Epidermal melanocyte (primary cell): ENCODE results near the gene RAB35.

Experiments used
- DNase-seq: peaks from one replicate; pipeline ENCODE4 v3.0.0; 2011; ENCODE audit warnings: low spot score; ENCODE audit not compliant: insufficient read length

RAB35 gene

GRCh38 chr12:120109570-120110267 is 6.8 kb downstream of the RAB35 start:
- no peak for DNase-seq

GRCh38 chr12:120106151-120106550 is 10.4 kb downstream of the RAB35 start:
- no peak for DNase-seq

- no peak for DNase-seq
These were observed 13.2 kb downstream of the RAB35 start for GRCh38 chr12:120103371-120103770.

GRCh38 chr12:120103044-120103338 is 13.6 kb downstream of the RAB35 start:
- DNase-seq: no peak

- DNase-seq: no peak
These were observed 14.1 kb downstream of the RAB35 start for GRCh38 chr12:120102189-120103043.

DNA sequence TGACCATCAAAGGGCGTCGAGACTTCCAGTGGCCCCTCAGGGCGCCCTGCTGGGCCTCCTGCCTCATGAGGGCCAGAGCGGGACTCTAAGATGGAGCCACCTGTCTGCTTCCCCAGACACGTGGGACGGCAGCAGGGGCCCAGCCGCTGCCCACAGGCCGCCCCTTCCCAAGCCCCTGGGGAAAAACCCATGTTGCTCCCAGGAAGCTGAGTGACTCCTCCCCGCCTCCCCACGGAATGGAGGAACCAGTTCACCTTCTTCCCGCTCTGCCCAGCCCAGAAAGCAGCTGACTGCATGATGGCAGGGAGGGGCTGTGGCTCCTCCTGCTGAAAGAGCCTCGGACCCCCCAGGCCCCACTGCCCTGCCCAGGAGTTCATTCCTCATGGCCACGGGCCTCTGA is 14.9 kb downstream of the RAB35 start:
- DNase-seq: no peak

DNA sequence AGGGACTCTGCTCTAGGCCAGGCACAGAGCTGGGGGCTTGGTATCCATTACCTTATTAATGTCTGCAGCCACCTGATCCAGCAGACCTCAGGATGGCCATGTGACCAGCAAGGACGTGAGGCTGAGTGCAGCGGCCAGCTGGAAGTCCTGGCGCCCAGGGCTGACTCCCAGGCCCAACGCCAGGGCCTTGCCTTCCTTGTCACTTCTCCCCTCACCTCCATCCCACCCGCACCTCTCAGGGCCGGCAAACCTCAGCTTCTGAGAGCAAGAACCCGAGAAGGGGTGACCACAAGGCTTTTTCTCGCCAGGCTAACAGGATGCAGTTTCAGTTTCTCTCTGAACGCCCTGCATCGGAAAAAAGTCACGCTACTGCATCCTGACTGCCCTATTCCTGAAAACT is 15.4 kb downstream of the RAB35 start:
- DNase-seq: no peak

DNA sequence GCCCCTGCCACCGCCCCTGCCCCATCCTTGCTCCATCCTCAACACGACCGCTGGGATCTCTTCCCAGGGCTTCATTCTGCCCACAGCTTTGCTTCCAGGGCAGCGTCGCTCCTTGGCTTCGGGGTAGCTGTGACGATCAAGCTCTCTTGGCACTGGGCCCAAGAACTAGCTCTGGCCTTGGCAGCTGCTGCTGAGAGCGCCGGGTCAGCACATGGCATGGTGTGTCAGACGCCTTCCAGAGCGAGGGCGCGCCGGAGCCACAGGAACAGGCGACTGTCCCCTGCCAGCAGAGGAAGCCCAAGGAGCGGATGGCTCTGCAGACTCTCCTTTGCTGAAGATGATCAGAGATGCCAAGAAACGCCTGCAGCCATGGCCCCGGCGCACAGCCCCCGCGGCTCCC is 15.9 kb downstream of the RAB35 start:
- DNase-seq: no peak

GRCh38 chr12:120099738-120100137 is 16.8 kb downstream of the RAB35 start:
- no peak for DNase-seq

- no peak for DNase-seq
These were observed 17.6 kb downstream of the RAB35 start for GRCh38 chr12:120098756-120099470.

DNA sequence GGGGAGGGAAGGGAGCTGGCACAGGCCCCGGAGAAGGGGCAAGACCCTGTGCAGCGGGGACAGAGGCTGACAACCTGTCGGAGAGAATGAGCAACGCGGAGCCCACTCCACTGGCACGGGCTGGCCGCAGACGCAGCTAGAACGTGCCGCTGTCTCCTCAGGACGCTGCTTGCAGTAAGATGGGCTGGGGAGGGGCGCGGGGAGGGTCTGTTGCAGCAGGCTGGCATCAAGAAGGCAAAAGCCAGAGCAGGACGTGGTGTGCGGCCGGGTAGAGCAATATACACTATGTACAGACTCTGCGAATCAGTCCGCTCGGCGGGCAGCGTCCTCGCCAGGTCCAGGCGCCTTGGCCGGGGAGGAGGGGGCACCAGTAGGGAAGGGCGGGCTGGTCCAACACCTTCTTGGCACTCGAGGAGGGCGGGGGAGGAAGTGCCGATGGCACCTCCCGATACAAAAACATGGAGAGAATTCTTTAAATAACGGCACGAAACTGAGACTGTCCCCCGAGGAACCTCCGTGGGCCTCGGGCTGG is 19.8 kb downstream of the RAB35 start:
- DNase-seq: no peak

DNA sequence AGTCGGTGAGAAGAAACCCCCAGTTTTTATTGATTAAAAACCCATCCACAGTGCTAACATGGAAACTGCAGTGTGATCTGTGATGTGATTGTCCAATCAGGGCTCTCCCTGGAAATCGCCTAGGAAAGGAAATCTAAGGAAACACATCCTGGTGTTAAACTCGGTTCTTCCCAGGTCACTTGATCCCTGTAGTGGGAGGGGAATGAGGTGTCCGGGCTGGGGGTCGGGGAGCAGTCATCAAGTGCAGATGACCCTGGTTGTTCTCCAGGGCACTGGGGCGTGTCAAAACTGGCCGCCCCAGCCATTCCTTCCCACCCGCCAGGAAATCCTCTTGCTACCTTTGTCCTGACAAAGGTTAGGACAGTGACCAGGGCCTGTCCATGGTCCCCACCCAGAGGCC is 20.8 kb downstream of the RAB35 start:
- DNase-seq: no peak

DNA sequence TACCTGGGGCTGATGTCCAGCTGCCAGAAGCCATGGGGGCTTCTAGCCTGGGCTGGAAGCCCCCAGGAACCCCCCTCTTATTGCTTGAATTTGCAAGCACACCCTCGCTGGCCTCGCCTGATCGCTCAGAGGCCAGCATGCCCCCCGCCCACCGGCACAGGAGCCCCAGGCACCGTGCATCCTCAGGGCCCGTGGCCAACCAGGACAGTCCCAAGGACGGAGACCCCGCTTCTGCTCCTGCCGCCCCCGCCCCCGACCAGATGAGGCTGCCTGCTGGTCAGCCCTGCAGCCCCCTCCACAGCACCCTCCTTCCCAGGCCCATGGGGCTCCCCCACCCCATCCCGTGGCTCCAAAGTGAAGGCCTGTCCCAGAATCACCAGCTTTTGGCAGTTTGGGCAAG is 21.2 kb downstream of the RAB35 start:
- no peak for DNase-seq

DNA sequence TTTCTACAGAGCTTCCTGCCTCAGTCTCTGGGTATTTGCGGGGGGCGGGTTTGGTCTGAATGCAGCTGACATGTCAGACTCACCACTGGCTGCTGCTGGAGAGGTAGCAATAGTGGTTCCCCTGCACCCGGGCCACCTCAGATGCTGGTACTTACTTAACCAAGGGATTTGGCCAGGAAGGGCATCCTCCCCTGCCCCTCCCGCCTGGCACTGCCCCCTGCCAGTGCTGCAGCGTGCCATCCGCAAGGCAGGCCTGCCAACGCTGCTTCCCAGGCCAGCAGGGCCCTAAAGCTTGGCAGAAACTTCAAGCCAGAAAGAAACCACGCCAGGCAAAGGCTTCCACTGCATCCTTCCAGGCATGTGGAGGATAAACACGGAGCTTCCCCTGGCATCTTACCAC is 22.1 kb downstream of the RAB35 start:
- DNase-seq: no peak

DNA sequence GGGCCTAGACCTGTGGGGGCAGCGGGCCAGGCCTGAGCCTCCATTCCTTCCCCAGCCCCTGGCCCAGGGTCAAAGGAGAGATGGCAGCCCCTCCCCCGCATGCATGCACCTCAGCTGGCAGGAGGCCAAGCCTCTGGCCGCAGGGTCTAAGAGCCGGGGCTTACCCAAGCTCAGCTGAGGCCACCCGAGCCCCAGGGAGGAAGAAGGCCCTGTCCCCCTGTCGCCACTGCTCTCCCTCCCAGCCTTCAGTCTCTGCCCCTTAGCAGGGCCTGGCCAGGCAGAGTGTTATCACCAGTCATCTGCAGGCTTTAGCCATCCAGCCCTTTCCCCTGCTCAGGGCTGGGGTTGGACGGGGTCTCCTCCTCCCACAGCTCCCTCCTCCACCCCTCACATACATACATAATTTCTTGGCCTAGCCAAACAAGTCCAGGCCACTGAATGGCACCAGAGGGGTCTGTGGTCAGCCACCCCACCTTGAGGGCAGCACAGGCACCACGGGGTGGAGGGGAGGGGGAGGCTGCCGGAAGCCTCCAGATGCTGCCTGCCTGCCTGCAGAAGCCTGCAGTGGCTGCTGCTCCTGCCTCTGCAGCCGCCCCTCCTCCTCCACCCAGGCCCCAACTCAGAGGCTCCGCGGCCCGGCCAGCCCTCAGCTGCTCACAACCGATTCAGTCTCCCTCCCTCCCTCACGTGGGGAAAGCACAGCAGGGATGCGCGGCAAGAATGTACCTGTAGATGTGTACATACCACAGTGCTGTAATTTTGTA is 22.8 kb downstream of the RAB35 start:
- DNase-seq: no peak

DNA sequence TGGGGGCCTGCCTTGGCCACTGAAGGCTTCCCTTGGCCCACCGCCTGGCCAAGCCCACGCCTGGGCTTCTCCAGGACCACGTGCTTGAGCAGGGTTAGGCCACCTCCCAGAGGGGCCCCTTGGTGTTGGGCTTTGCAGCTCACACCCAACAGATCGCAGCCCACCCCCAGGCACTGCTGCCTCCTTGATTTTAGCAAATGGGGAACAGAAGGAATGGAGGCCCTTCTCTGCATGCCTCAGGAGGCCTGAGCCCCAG is 23.3 kb downstream of the RAB35 start:
- DNase-seq: no peak

DNA sequence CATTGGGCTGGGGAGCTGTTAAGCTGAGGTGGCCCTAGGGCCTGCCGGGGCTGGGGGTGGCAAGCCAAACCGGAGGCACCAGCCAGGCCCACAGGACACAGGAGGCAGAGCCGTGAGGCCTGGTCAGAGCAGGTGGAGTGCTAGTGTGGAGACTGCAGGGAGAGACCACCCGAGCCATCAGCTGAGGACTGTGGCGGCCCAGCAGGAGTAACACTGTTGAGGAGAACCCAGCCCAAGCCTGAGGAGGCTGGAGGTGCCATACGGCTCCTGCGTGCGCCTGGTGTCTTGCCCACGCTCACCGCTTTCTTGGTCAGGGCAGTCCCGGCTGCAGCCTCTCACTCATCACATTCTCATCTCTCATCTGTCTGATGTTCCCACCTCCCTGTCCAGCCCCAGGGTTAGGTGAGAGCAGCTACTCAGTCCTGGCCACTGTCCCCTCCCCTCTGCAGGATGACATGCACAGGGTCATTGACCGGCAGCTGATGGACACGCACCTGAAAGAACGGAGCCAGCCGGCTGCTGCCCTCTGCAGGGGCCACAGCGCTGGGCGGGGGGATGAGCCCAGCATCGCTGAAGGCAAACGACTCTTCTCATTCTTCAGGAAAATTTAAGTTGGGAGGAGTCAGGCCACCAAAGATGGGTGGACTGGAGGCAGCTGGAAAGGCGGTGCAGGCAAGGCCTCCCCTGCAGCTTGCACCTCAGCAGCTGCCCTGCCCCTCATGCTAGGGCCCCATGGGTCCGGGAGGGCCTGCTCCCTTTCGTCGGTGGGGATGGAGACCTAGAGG is 23.8 kb downstream of the RAB35 start:
- no peak for DNase-seq

DNA sequence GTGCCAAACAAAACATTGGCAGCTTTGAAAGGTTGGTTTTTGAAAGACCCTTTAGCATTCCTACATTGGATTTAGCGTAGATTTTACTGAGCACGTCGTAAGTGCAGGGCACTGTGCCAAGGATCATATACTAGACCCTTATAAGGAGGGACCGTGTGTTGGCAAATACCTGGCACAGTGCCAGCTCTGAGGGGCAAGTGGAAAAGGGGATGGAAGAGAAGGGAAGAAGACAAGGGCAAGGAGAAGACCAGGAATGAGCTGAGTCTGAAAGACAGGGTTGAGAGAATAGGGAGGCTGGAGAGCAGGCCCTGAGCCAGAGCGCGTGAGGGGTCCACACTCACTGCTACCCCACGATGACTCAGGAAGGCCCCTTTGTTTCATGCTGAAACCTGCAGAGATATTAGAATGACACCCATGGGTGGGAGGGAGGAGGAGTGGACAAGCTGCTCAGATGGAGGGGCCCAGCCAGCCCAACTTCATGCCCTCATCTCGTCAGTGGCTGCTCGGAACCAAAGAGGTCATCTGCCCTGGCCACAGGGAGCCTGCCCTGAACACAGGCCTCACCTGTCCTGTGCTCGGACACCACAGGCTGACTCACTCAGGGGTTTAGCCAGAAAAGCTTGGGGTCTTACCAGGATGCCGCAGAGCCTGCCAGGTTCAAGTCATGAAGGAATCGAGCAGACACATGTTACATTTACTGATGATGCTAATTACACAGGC is 25.0 kb downstream of the RAB35 start:
- DNase-seq: no peak

DNA sequence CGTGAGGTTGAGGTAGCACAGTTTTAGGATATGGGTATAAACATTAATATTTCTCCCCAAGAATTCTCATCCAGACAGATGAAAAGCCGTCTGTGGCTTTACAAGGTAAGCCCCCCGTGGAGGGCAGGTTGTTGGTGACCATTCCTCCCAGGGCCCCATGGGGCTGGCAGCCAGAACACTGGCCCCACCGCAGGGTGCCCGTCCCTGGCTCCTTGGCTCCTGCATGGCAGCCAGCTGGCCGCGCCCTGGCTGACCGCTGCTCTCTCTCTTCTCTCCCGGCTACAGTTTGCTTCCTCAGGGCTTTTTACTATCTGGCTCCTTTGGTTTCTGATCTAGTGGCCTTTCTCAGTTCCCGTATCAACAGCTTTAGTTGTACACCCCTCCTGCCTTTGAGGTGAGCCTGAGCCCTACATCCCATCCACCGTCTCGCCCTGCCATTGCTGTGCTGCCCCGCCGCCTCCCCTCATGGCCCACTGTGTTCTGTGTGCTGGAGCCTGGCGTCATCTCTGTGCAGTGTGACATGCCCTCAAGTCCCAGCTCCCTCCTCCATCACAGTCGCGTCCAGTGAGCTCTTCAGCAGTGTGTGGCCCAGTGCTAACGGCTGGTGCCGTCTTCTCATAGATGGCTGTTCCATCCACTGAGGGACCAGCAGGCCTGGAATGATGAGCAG is 25.8 kb downstream of the RAB35 start:
- no peak for DNase-seq

GRCh38 chr12:120090206-120090605 is 26.3 kb downstream of the RAB35 start:
- DNase-seq: no peak
